Endothelial cell of umbilical vein (primary cell): ENCODE data around the gene SUDS3. TPM values are rescaled to one million over a fixed set of nuclear protein-coding genes. Genes with fewer than 3 reads are reported as not detected.
A peak's percentile ranks its signal among the peaks of the same experiment; 100 is the strongest.

ENCODE experiments used
- BruUV-seq: library from RNA; stranded (reverse); fragments of 400-500 nt; replicated peaks from 2 replicates; lab custom pipeline; 2021; lab: Mats Ljungman, UMichigan
- CTCF ChIA-PET: fragments of 300-600, 350-600 bp; sonication (Branson Sonifier 250); formaldehyde crosslinking; loops from one replicate; lab custom pipeline; 2021; ENCODE audit warnings: antibody characterized with exemption, inconsistent platforms; lab: Charles Lee
- POLR2A ChIA-PET: fragments of 300-600, 350-600 bp; sonication (Branson Sonifier 250); formaldehyde crosslinking; loops from one replicate; lab custom pipeline; 2021; ENCODE audit warnings: antibody characterized with exemption, inconsistent platforms; lab: Charles Lee
- DNase-seq: peaks from one replicate; pipeline ENCODE4 v3.0.0-alpha.2; 2011; ENCODE audit warnings: low read depth, low spot score
- FAIRE-seq: peaks from 2 replicates; lab custom pipeline; 2011; peaks lifted over from hg19 to GRCh38; lab: Jason Lieb, UNC
- H2AFZ ChIP-seq: 2 replicates; pipeline ENCODE4 v1.6.0; 2012; ENCODE audit warnings: low read depth, low read length, control low read depth, inconsistent platforms
- H3K27ac ChIP-seq: 2 replicates; pipeline ENCODE4 v1.5.1; 2011; ENCODE audit warnings: low read depth, mild to moderate bottlenecking, control low read depth, low read length, moderate library complexity; ENCODE audit not compliant: insufficient read depth
- H3K27me3 ChIP-seq, 2 experiments: 2 replicates each; pipeline versions ENCODE4 v1.6.0 to v1.6.1; 2011; ENCODE audit warnings: low read length in 2 of 2, mixed read lengths in 1 of 2; ENCODE audit not compliant: control insufficient read depth in 2 of 2, insufficient read depth in 2 of 2
- H3K36me3 ChIP-seq, 2 experiments: 2 replicates in 1 of 2; 3 replicates in 1 of 2; pipeline ENCODE4 v1.5.1; 2011; ENCODE audit warnings: low read length in 2 of 2, mild to moderate bottlenecking in 1 of 2, moderate library complexity in 1 of 2; ENCODE audit not compliant: control insufficient read depth in 2 of 2, insufficient read depth in 2 of 2; ENCODE audit errors: extremely low read depth in 1 of 2
- H3K4me1 ChIP-seq: 3 replicates; pipeline ENCODE4 v1.5.1; 2011; ENCODE audit warnings: mild to moderate bottlenecking, low read length; ENCODE audit not compliant: control insufficient read depth, insufficient read depth; ENCODE audit errors: extremely low read depth
- H3K4me2 ChIP-seq: 2 replicates; pipeline ENCODE4 v1.6.1; 2011; ENCODE audit warnings: low read length, control low read depth, mixed read lengths; ENCODE audit not compliant: insufficient read depth
- H3K4me3 ChIP-seq, 3 experiments: fragments of 200-600 bp in 1 of 3; sonication (generic), shearing (Covaris generic) in 1 of 3; replicated peaks in 1 of 3; 2 replicates each; pipeline ENCODE4 v1.5.1; 2011 to 2016; ENCODE audit warnings: control low read depth in 3 of 3, low read length in 3 of 3, mild to moderate bottlenecking in 2 of 3, inconsistent platforms in 1 of 3, low read depth in 1 of 3, moderate library complexity in 1 of 3; ENCODE audit not compliant: insufficient read depth in 1 of 3
- H3K79me2 ChIP-seq: 2 replicates; pipeline ENCODE4 v1.6.0; 2012; ENCODE audit warnings: low read length, inconsistent platforms; ENCODE audit not compliant: control insufficient read depth, insufficient read depth
- H3K9ac ChIP-seq: replicated peaks from 2 replicates; pipeline ENCODE3; 2011; ENCODE audit warnings: low read length, control low read depth; ENCODE audit not compliant: insufficient read depth; ENCODE audit errors: extremely low read depth
- H3K9me1 ChIP-seq: replicated peaks from 3 replicates; pipeline ENCODE4 v1.6.0; 2011; ENCODE audit warnings: mild to moderate bottlenecking, low read length; ENCODE audit not compliant: control insufficient read depth, insufficient read depth; ENCODE audit errors: extremely low read depth
- H3K9me3 ChIP-seq: replicated peaks from 2 replicates; pipeline ENCODE4 v1.5.1; 2012; ENCODE audit warnings: low read length, inconsistent platforms; ENCODE audit not compliant: control insufficient read depth, insufficient read depth
- H4K20me1 ChIP-seq: replicated peaks from 2 replicates; pipeline ENCODE3; 2011; ENCODE audit warnings: mild to moderate bottlenecking, low read length; ENCODE audit not compliant: control insufficient read depth, insufficient read depth; ENCODE audit errors: extremely low read depth
- EZH2 ChIP-seq: IDR thresholded peaks from 2 replicates; pipeline ENCODE4 v1.6.1; 2012; ENCODE audit warnings: borderline replicate concordance, low read depth, mild to moderate bottlenecking, moderate library complexity, low read length, inconsistent platforms; ENCODE audit not compliant: severe bottlenecking
- FOS ChIP-seq: IDR thresholded peaks from 2 replicates; pipeline ENCODE4 v1.6.1; 2011; ENCODE audit warnings: mild to moderate bottlenecking, low read length, moderate library complexity, borderline replicate concordance; ENCODE audit not compliant: insufficient read depth
- JUN ChIP-seq: IDR thresholded peaks from 2 replicates; pipeline ENCODE4 v1.6.1; 2011; ENCODE audit warnings: borderline replicate concordance, low read depth; ENCODE audit not compliant: insufficient read length, insufficient read depth
- MAX ChIP-seq: IDR thresholded peaks from 2 replicates; pipeline ENCODE4 v1.6.1; 2011; ENCODE audit not compliant: insufficient read depth, insufficient read length
- MYC ChIP-seq: IDR thresholded peaks from one replicate; pipeline ENCODE4 v1.6.1; 2011; ENCODE audit warnings: mild to moderate bottlenecking, low read depth, low read length
- POLR2A ChIP-seq: IDR thresholded peaks from 2 replicates; pipeline ENCODE4 v1.6.1; 2012; ENCODE audit warnings: low read depth, mild to moderate bottlenecking, control low read depth, low read length
- POLR2AphosphoS5 ChIP-seq: IDR thresholded peaks from 2 replicates; pipeline ENCODE4 v1.6.1; 2012; ENCODE audit warnings: low read depth, mild to moderate bottlenecking, control low read depth, low read length, moderate library complexity; ENCODE audit not compliant: insufficient read depth
- dilution Hi-C: fragments of 300-500 bp; cut with MboI; formaldehyde crosslinking; loops from one replicate; pipeline ENCODE4 v1.15.0; 2019; ENCODE audit warnings: low sequenced_read_pairs; ENCODE audit not compliant: extremely low pct_ligation_motif_present
- intact Hi-C: fragments of 100-400 bp; cut with micrococcal nuclease; formaldehyde crosslinking; loops from one replicate; pipeline ENCODE4 v1.10.0; 2022
- polyA plus RNA-seq, 4 experiments: library from polyadenylated mRNA; depleted of rRNA in 3 of 4; stranded (reverse) in 3 of 4; unstranded in 1 of 4; fragments of >200 nt; gene quantifications; 2 replicates each; pipeline versions ENCODE4 v1.2.1 to v1.2.3, GENCODE V29; 2011 to 2012; ENCODE audit warnings: missing spikeins in 1 of 4
- total RNA-seq: library from RNA; stranded (reverse); gene quantifications from 2 replicates; pipeline ENCODE4 v1.2.3, GENCODE V29; 2021
- TF ChIP-seq, protein P1 (sequence below), 2 donors: IDR thresholded peaks; 1 replicate in 1 of 2; 2 replicates in 1 of 2; pipeline ENCODE4 v1.5.1; 2011; ENCODE audit warnings: low read length in 2 of 2, mild to moderate bottlenecking in 2 of 2, moderate library complexity in 2 of 2, control low read depth in 1 of 2, inconsistent platforms in 1 of 2, low read depth in 1 of 2; ENCODE audit not compliant: insufficient read depth in 1 of 2; ENCODE audit errors: extremely low read depth in 1 of 2

Gene SUDS3
- total and polyA plus RNA-seq, 2 donors (not counting 3 experiments of a cell fraction or from before 2014, with no cell fraction given), result 16.9 to 27.4 TPM

DNA sequence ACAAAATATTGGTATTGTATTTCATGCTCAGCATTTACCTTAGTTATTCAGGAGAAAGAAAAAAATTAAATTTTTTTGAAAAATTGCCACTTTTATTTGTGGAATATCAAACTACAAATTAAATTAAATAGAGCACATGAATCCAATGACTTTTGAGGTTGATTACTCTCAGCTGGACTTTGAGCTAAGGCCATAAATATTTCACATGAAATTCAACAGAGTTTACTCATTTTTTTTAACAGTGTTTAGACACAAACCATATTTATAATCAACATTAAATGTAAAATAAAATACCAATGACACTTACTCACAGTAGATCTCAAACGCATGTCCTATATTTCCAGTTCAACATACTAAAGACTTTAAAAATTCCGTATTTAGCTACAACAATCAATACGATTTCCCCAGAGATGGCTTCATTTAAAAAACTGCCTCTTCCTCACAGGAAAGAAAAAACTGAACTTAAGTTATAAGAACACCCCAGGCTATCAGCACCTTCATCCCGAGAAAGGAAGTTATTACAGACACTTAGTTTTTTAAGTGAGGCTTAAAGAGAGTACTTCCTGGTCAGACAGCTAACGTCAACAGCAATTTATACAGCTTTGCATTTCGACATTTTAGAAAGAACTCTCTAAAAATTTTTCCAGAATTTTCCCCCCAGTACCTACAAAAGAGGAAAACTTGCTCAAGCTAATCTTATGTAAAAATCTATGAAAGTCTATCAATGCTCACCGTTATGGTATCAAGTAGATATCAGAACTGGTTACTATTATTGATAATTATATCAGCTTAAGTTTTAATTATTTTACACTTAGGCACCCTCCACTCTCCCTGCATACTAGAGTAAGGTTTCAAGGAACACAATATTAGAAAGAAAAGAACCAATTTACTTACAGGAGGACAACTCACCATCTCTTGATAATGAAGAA is 17.5 kb upstream of the SUDS3 start:
- BruUV-seq, result TSS peak; percentile 47
- Histone ChIP-seq H3K4me2 (peak overlapping the region; percentile 83), H3K9me3 (no peaks in the 10 kb centered on the region), H3K36me3 (no peaks in the 10 kb centered on the region), H3K4me3 (peak overlapping the region in 2 of 3 experiments; percentile 29 to 72), H3K9me1 (no peaks in the 10 kb centered on the region), H4K20me1 (no peaks in the 10 kb centered on the region), H3K27ac (peak overlapping the region; percentile 57), H2AFZ (peak overlapping the region; percentile 59), H3K4me1 (peaks cover 48% of the 10 kb centered on the region), H3K79me2 (peaks cover 75% of the 10 kb centered on the region), H3K9ac (peak overlapping the region; percentile 67), H3K27me3 (no peaks in the 10 kb centered on the region)
- intact Hi-C loops (loop anchor here (1.0 kb wide), 1 partner anchor 14 kb away; no protein-coding TSS in a partner anchor), dilution Hi-C loops (no loop called here)
- no peak for TF ChIP-seq MAX
- no peak for TF ChIP-seq POLR2A
- TF ChIP-seq, protein P1, sequence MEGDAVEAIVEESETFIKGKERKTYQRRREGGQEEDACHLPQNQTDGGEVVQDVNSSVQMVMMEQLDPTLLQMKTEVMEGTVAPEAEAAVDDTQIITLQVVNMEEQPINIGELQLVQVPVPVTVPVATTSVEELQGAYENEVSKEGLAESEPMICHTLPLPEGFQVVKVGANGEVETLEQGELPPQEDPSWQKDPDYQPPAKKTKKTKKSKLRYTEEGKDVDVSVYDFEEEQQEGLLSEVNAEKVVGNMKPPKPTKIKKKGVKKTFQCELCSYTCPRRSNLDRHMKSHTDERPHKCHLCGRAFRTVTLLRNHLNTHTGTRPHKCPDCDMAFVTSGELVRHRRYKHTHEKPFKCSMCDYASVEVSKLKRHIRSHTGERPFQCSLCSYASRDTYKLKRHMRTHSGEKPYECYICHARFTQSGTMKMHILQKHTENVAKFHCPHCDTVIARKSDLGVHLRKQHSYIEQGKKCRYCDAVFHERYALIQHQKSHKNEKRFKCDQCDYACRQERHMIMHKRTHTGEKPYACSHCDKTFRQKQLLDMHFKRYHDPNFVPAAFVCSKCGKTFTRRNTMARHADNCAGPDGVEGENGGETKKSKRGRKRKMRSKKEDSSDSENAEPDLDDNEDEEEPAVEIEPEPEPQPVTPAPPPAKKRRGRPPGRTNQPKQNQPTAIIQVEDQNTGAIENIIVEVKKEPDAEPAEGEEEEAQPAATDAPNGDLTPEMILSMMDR (IDR thresholded peaks at IDR 0.05; ENCODE audit: extremely low read depth in 1 of 2, insufficient read depth in 1 of 2, low read depth in 1 of 2, low read length in 2 of 2), result no peak
- TF ChIP-seq JUN, result no peak
- no peak for TF ChIP-seq FOS
- no peak for TF ChIP-seq POLR2AphosphoS5
- TF ChIP-seq MYC, result no peak
- TF ChIP-seq EZH2, result no peak
- CTCF ChIA-PET, result interaction anchor here (0.8 to 5.0 kb wide), 10 partner anchors 9 to 176 kb away, joined by 3 to 37 read pairs (median 5); partner anchors contain the start of gene SUDS3
- FAIRE-seq (no peak), DNase-seq (no peak)
- POLR2A ChIA-PET, result interaction anchor here (1.2 to 1.7 kb wide), 3 partner anchors 11 to 17 kb away, joined by 3 to 4 read pairs (median 3); partner anchors contain the start of genes SUDS3 and TAOK3
